NCI-H1092 (cell line): ENCODE data around the gene MGLL.

Source experiments
- DNase-seq: peaks from one replicate; lab custom pipeline; 2025; lab: John Stamatoyannopoulos, UW

The MGLL gene

DNA sequence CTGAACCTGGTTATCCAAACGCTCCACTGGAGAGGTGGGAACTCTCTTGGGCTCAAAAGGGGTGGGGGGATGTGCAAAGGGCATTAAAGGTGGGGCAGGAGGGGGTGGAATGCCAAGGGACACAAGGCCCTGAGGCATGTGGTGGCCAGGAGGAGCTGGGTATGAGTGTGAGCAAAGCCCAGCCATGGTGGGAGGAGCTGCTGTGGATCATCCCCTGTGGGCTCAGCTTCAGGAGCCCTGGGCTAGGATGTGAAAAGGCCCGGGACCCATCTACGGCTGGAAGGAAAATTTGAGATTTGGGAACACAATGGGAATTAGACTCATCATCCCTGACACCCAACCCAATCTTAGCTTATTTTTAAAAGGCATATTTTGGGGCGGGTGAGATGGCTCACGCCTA, 33.3 kb downstream of the MGLL start:
- no peak for DNase-seq

GRCh38 chr3:127788451-127788909, 33.8 kb downstream of the MGLL start:
- DNase-seq: no peak

- no peak for DNase-seq
These were observed 34.5 kb downstream of the MGLL start for GRCh38 chr3:127787571-127788365.

DNA sequence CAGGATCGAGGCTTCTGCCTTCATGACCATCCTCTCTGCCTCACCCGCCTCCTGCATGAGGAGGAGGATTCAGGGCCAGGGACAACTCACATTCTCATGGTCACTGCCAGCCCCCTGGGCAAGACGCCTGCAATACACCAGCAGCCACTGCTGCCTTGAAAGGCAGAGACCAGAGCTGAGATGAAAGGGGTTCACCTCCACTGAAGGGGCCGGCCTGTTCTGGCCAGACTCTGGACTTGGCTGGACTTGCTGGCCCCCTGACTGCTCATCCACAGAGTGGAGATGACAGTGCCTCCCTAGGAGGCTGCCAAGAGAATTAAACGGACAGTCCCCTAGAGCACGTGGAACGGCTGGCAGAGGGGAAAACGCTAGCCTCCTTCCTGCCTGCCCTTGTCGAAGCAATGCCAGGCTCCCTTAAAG, 35.2 kb downstream of the MGLL start:
- no peak for DNase-seq

GRCh38 chr3:127786353-127787070, 35.8 kb downstream of the MGLL start:
- DNase-seq: peak; percentile 92

- no peak for DNase-seq
These were observed 36.5 kb downstream of the MGLL start for GRCh38 chr3:127785711-127786265.

GRCh38 chr3:127784865-127785710, 37.2 kb downstream of the MGLL start:
- peak; percentile 33 for DNase-seq

GRCh38 chr3:127784283-127784682, 38.0 kb downstream of the MGLL start:
- no peak for DNase-seq

DNA sequence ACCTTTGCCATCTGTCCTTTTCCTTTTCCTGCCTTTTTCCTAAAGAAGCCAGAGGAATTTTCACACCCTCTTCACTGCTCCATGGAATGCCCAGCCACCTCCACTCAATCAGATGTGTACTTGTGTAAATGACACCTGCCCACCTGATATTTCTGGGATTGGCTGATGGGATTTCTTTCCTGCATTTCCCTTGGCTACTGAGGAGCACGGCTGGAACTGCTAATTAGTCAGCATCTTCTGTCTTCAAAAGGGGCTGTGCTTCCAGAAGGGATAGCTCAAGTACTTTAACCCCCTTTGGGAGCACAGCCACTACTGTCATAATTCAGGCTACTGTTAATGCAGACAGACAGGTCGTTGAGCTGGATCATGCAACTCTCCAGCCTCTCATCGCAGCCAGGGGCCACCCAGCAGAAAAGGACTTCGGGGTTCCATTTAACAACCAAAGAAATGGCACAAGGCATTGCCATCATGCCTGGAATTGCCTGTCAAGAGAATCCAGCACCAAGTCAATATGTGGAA, 38.6 kb downstream of the MGLL start:
- no peak for DNase-seq

DNA sequence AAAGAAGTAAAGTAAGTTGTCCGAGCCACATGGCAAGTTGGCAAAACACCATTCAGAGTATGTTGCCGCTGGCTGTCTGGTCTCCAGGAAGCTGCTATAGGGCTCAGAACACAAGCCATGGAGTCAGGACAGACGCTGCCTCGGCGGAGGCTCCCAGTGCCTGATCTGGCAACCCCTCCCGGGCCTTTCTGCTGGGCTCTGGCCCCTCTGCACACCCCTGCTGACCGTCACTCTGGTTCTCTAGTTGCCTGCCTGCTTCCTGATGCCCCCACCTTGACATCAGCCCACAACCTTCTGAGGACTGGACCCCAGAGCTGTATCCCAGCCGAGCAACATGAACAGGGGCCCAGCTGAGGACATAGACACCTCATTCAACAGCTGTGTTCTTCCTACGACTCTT, 39.1 kb downstream of the MGLL start:
- no peak for DNase-seq

- no peak for DNase-seq
These were observed 40.8 kb downstream of the MGLL start for GRCh38 chr3:127781411-127782001.

DNA sequence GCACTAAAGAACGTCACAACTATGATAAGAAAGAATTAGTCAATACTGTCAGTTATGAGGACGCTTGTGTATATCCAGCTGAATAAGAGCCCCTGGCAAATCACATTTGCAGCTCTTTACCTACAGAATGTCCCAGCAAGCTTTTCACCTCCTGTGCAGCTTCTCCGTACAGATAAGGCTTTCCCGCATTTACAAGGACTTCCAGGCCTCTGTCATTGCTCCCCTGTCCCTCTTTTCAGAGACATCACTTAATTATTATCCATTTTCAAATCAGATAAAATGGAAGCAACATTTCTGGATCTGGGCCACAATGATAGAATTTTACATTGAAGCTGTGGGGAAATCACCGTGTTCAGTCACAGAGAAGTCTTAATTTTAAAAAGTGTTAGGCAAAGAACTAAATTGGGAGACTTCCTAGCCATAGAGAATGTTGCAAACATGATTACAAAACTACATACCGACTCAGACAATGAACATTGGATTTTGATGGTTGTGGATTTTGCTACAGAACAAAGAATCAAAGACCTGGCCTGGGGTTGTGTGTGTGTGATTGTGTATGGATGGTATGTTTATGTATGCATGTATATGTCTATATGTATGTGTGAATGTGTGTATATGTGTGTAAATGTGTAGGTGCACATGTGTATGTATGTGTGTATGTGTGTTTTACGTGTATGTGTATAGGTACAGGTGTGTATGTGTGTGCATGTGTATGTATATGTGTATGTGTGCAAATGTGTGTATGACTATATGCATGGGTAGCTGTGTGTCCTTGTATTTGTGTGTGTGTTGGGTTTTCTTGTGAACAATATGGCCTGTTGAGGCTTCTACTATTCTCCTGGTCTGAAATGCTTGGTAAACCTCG, 41.5 kb downstream of the MGLL start:
- no peak for DNase-seq

DNA sequence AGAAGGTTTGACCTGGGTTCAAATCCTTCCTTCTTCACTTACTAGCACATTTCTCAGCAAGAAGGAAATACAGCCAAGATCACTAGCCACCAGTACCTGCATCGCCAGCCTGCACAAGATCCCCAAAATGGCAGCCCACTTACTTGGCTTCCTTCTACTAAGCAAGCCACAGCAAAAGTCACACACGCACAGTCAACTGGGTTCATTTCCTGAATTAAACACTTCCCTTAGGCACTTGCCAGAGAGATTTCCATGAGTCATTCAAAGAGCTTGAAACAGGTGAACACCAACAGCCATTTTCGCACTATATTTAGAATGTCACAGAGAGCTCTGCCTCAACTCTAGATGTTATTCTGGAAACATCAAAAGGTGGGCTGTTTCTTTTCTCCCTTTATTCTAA, 42.6 kb downstream of the MGLL start:
- DNase-seq: no peak

DNA sequence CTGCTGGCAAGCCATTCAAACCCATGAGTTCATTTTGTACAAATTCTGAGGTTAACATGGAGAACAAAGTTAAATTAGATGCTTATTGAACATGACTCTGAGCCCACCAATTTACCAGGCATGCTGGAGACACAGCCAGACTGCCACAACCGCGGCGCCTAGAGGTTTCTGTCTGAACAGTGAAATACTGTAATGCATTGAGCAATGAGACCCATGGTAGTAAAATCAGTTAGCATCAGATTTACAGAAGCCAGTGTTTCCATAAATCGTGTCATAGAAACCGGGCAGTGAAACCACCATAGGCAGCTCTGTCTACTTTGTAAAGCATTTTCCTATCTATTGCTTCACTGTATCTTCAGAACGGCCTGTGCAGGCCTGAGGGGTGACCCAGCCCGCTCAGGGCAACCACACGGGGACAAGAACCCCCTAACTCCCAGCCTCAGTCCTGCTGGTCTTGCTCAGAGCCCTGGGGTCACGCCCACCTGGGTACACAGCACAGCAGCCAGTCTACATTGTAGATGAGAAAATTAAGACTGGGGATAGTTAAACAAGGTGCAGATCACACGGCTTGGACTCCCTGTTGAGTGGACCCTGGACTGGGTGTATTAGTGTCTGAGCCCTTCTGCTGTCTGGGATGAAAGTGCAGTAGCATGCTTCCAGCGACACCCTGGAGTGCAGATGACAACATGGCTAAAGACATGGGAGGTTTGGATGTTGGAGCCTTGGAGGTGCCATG, 44.2 kb downstream of the MGLL start:
- DNase-seq: no peak

DNA sequence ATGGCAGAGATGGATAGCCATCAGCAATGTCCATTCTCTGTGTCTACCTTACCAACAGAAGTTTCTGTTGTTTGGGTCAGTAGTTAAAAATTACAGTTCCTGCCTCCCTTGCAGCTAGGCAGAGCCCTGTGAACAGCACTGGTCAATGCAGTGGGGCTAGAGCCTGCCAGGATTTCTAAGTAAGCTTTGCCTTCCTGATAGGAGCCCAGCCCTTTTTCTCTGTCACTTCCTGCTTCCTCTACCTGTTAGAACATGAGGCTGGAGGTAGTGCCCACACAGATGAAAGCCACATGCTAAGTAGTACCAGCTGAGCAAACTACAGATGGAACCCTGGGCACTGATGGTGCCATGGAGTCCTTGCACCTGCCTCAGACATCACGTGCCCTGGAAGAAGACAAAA, 45.0 kb downstream of the MGLL start:
- no peak for DNase-seq

DNA sequence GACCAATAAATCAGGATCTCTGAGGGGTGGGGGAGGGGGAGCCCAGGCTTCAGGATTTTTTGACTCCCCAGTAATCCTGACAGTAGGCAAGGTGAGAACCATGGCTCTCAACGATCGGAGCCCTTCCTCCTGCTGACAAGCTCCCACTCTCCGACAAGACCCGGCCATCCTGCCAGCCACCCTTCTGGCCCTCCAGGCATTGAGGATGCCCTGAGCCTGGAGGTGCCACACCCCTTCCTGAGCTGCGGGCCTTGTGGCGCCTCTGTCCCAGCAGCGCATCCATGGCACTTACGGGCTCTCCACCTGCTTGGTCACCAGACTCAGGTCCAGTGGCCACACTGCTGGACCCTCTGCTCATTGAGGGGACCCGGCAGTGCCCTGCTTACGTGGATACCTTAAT, 46.0 kb downstream of the MGLL start:
- no peak for DNase-seq

DNA sequence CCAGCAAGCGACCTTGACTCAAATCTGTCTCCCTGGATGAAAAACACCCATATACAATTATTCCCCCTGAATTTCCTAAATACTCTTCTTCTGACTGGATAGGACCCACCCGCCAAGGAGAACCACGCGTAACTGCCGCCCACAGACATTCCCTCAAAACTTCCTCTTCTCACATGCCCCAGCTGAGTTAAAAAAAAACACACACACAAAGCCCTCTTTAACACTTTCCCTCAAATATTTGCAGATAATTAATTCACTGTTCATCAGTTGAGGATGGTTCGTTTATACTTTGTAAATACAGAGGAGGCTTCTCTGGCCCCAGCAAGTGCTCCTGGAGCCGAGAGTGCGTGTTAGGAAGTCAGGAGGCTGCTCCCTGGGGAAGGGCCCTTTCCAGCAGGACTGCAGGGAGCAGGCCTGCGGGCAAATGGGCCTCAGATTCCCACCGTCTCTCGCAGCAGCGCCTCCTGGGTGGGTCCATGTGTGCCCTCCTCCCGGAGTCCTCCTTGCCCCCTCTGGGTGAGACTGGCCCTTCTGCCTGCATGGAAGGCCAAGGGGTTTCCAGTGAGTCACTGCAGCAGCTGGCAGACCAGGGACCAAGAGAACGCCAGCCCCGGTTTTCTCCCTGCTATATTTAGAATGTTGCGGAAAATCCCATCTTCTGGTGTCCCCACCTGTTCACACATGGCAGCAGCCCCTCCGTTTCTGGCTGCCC, 46.8 kb downstream of the MGLL start:
- DNase-seq: peak; percentile 78

- no peak for DNase-seq
These were observed 47.7 kb downstream of the MGLL start for GRCh38 chr3:127774647-127775046.

GRCh38 chr3:127773752-127774395, 48.4 kb downstream of the MGLL start:
- DNase-seq: no peak
